Stomach (tissue), 4 donors: ENCODE measurements around the gene PLCB4.

ENCODE experiments used
- POLR2A ChIP-seq, 4 donors: fragments of 450-650 bp; IDR thresholded peaks; one replicate each; pipeline ENCODE4 v1.6.1; 2016; ENCODE audit warnings: antibody characterized with exemption in 4 of 4, control low read depth in 2 of 4, mild to moderate bottlenecking in 1 of 4, moderate library complexity in 1 of 4
- POLR2AphosphoS5 ChIP-seq, 3 donors: sonication (generic); formaldehyde crosslinking; IDR thresholded peaks; one replicate each; pipeline ENCODE4 v1.6.1; 2016; ENCODE audit warnings: antibody characterized with exemption in 3 of 3
- TF ChIP-seq, protein P1 (sequence below), 7 experiments: fragments of 450-650 bp in 4 of 7; fragments of 200-600 bp in 3 of 7; sonication (generic) in 3 of 7; IDR thresholded peaks; one replicate each; pipeline ENCODE4 v1.5.1; 2016 to 2019; ENCODE audit warnings: antibody characterized with exemption in 7 of 7, control low read depth in 2 of 7, mild to moderate bottlenecking in 1 of 7

DNA sequence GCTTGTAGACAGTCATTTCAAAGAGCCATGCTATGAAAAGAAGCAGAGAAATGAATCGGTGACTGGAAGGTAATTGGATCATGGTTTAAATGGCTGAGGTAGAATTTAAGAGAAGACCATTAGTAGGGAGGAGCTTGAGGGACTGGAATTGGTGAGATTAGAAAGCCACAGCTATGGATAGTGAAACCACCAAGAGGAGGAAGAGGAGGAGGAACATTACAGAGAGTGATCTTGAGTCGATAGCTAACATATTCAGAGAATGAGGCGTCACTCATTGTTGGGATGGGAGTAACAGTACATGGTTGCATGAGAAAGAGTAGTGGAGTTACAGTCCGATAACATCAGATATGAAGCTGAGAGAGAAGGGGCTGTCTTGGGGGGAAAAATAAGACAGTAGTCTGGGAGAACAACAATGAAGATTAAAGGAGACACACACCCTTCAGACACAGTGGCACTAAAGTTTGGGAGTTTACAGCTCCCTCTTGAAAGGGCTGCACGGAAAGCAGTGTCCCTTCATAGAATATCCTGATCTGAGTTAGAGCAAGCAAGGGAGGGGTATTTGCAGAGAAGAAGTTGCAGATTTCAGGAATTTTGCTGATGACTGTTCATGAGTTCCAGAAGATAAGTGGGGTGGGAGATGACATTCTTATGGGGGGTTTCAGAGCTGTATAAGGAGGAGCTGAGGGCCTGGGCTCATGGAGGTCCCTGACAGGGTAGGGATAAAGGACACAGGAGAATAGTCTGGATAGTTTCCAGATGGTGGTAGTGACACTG lies 430.4 kb downstream of the PLCB4 start:
- TF ChIP-seq, protein P1, sequence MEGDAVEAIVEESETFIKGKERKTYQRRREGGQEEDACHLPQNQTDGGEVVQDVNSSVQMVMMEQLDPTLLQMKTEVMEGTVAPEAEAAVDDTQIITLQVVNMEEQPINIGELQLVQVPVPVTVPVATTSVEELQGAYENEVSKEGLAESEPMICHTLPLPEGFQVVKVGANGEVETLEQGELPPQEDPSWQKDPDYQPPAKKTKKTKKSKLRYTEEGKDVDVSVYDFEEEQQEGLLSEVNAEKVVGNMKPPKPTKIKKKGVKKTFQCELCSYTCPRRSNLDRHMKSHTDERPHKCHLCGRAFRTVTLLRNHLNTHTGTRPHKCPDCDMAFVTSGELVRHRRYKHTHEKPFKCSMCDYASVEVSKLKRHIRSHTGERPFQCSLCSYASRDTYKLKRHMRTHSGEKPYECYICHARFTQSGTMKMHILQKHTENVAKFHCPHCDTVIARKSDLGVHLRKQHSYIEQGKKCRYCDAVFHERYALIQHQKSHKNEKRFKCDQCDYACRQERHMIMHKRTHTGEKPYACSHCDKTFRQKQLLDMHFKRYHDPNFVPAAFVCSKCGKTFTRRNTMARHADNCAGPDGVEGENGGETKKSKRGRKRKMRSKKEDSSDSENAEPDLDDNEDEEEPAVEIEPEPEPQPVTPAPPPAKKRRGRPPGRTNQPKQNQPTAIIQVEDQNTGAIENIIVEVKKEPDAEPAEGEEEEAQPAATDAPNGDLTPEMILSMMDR (IDR thresholded peaks at IDR 0.05), result no peak
- TF ChIP-seq POLR2A (IDR thresholded peaks at IDR 0.05), result no peak
- no peak for TF ChIP-seq POLR2AphosphoS5 (IDR thresholded peaks at IDR 0.05)
